SK-N-DZ (cell line): Measurements from ENCODE around the gene TSTD1.
"Not testable (repeated sequence)": the region's sequence is repeated elsewhere in the genome, so short reads cannot be mapped to it uniquely, and the experiment has no call there.

ENCODE experiments used
- DNase-seq: peaks from one replicate; pipeline ENCODE4 v3.0.0-alpha.2; 2015; ENCODE audit warnings: low spot score

Gene TSTD1

GRCh38 chr1:161037661-161038522 is 872 bp downstream of the TSTD1 start:
- no peak for DNase-seq

- DNase-seq, result no peak
Observed at GRCh38 chr1:161033751-161034150, 5.0 kb downstream of the TSTD1 start.

- DNase-seq, result no peak
Observed at GRCh38 chr1:161032409-161032808, 6.4 kb downstream of the TSTD1 start.

GRCh38 chr1:161031874-161032273 is 6.9 kb downstream of the TSTD1 start:
- DNase-seq, result no peak

- DNase-seq, result not testable (repeated sequence)
Observed at GRCh38 chr1:161029466-161029865, 9.3 kb downstream of the TSTD1 start.

- not testable (repeated sequence) for DNase-seq
Observed at GRCh38 chr1:161026954-161027353, 11.8 kb downstream of the TSTD1 start.

- not testable (repeated sequence) for DNase-seq
Observed at GRCh38 chr1:161022432-161022831, 16.3 kb downstream of the TSTD1 start.

- no peak for DNase-seq
Observed at GRCh38 chr1:161021970-161022353, 16.8 kb downstream of the TSTD1 start.

GRCh38 chr1:161021165-161021969 is 17.4 kb downstream of the TSTD1 start:
- DNase-seq, result no peak

GRCh38 chr1:161020509-161021164 is 18.1 kb downstream of the TSTD1 start, which contains the start of gene F11R:
Gene F11R (minus strand): TSS chr1:161021152. CDS start chr1:161021073, 79 bp downstream.
- DNase-seq, result no peak

- no peak for DNase-seq
Observed at GRCh38 chr1:161019751-161020495, 18.8 kb downstream of the TSTD1 start.

- DNase-seq, result not testable (repeated sequence)
Observed at GRCh38 chr1:161019111-161019660, 19.6 kb downstream of the TSTD1 start.

- DNase-seq, result no peak
Observed at GRCh38 chr1:161018631-161018930, 20.2 kb downstream of the TSTD1 start.

GRCh38 chr1:161017756-161018630 is 20.8 kb downstream of the TSTD1 start:
- no peak for DNase-seq

GRCh38 chr1:161017181-161017580 is 21.6 kb downstream of the TSTD1 start:
- not testable (repeated sequence) for DNase-seq

GRCh38 chr1:161016683-161017082 is 22.1 kb downstream of the TSTD1 start:
- DNase-seq, result not testable (repeated sequence)

- DNase-seq, result no peak
Observed at GRCh38 chr1:161013488-161014230, 25.1 kb downstream of the TSTD1 start.

GRCh38 chr1:161013131-161013487 is 25.7 kb downstream of the TSTD1 start:
- DNase-seq, result no peak

- no peak for DNase-seq
Observed at GRCh38 chr1:161012420-161012819, 26.3 kb downstream of the TSTD1 start.
